Activated T-cell treated with anti-CD3 and anti-CD28 coated beads, Interleukin-2, amount 50 U/mL, for 1 hour (primary cell): Measurements from ENCODE around the gene PPFIBP1.
"Not testable (repeated sequence)": the region's sequence is repeated elsewhere in the genome, so short reads cannot be mapped to it uniquely, and the experiment has no call there.

ENCODE experiments used
- DNase-seq: peaks from one replicate; pipeline ENCODE4 v3.0.0-alpha.2; 2020

PPFIBP1 gene

GRCh38 chr12:27631365-27631764, 107.4 kb downstream of the PPFIBP1 start:
- no peak for DNase-seq

- DNase-seq, result no peak
Measured at GRCh38 chr12:27631813-27632491, 107.9 kb downstream of the PPFIBP1 start.

- DNase-seq, result no peak
Measured at GRCh38 chr12:27635349-27635972, 111.5 kb downstream of the PPFIBP1 start.

- not testable (repeated sequence) for DNase-seq
Measured at GRCh38 chr12:27636569-27636968, 112.6 kb downstream of the PPFIBP1 start.

GRCh38 chr12:27637524-27637923, 113.5 kb downstream of the PPFIBP1 start:
- DNase-seq, result no peak

- DNase-seq, result no peak
Measured at GRCh38 chr12:27639265-27639664, 115.3 kb downstream of the PPFIBP1 start.

- not testable (repeated sequence) for DNase-seq
Measured at GRCh38 chr12:27640566-27641200, 116.7 kb downstream of the PPFIBP1 start.

- not testable (repeated sequence) for DNase-seq
Measured at GRCh38 chr12:27642361-27642760, 118.4 kb downstream of the PPFIBP1 start.

- not testable (repeated sequence) for DNase-seq
Measured at GRCh38 chr12:27642892-27643291, 118.9 kb downstream of the PPFIBP1 start.

GRCh38 chr12:27644158-27644845, 120.3 kb downstream of the PPFIBP1 start:
- DNase-seq, result no peak

GRCh38 chr12:27645671-27646070, 121.7 kb downstream of the PPFIBP1 start:
- no peak for DNase-seq

GRCh38 chr12:27646149-27646548, 122.1 kb downstream of the PPFIBP1 start:
- DNase-seq, result no peak

GRCh38 chr12:27650011-27650410, 126.0 kb downstream of the PPFIBP1 start:
- DNase-seq, result no peak

GRCh38 chr12:27651201-27651600, 127.2 kb downstream of the PPFIBP1 start:
- DNase-seq, result no peak

- DNase-seq, result no peak
Measured at GRCh38 chr12:27652174-27652763, 128.3 kb downstream of the PPFIBP1 start.

- DNase-seq, result no peak
Measured at GRCh38 chr12:27653661-27654060, 129.7 kb downstream of the PPFIBP1 start.

- DNase-seq, result not testable (repeated sequence)
Measured at GRCh38 chr12:27655476-27655875, 131.5 kb downstream of the PPFIBP1 start.

- DNase-seq, result no peak
Measured at GRCh38 chr12:27657296-27657695, 133.3 kb downstream of the PPFIBP1 start.

GRCh38 chr12:27665704-27666103, 141.7 kb downstream of the PPFIBP1 start:
- DNase-seq, result no peak

- DNase-seq, result no peak
Measured at GRCh38 chr12:27666510-27666909, 142.5 kb downstream of the PPFIBP1 start.

- DNase-seq, result no peak
Measured at GRCh38 chr12:27667540-27667939, 143.5 kb downstream of the PPFIBP1 start.

GRCh38 chr12:27672051-27672450, 148.0 kb downstream of the PPFIBP1 start:
- DNase-seq, result no peak

- no peak for DNase-seq
Measured at GRCh38 chr12:27672643-27673042, 148.6 kb downstream of the PPFIBP1 start.
